Measurements from ENCODE around the gene NFS1.
"Not testable (repeated sequence)": the region's sequence is repeated elsewhere in the genome, so short reads cannot be mapped to it uniquely, and the experiment has no call there.

Gene NFS1

GRCh38 chr20:35729283-35729807, 30.2 kb upstream of the NFS1 start:
- DNase-seq = no peak

GRCh38 chr20:35726842-35727711, 27.9 kb upstream of the NFS1 start:
- no peak for DNase-seq

- no peak for DNase-seq
Observed at GRCh38 chr20:35724321-35725230, 25.4 kb upstream of the NFS1 start.

GRCh38 chr20:35723652-35724320, 24.6 kb upstream of the NFS1 start:
- not testable (repeated sequence) for DNase-seq

GRCh38 chr20:35723275-35723639, 24.1 kb upstream of the NFS1 start:
- DNase-seq = not testable (repeated sequence)

- no peak for DNase-seq
Observed at GRCh38 chr20:35721621-35722020, 22.5 kb upstream of the NFS1 start.

- no peak for DNase-seq
Observed at GRCh38 chr20:35721219-35721618, 22.1 kb upstream of the NFS1 start.

- no peak for DNase-seq
Observed at GRCh38 chr20:35720165-35721123, 21.3 kb upstream of the NFS1 start.

- DNase-seq = no peak
Observed at GRCh38 chr20:35719717-35720116, 20.6 kb upstream of the NFS1 start.

GRCh38 chr20:35718972-35719635, 20.0 kb upstream of the NFS1 start:
- DNase-seq = peak; percentile 21

- DNase-seq = peak; percentile 24
Observed at GRCh38 chr20:35718321-35718720, 19.2 kb upstream of the NFS1 start.

GRCh38 chr20:35716330-35716729, 17.2 kb upstream of the NFS1 start:
- no peak for DNase-seq

- no peak for DNase-seq
Observed at GRCh38 chr20:35715652-35716051, 16.5 kb upstream of the NFS1 start.

GRCh38 chr20:35714127-35714526, 15.0 kb upstream of the NFS1 start:
- no peak for DNase-seq

- not testable (repeated sequence) for DNase-seq
Observed at GRCh38 chr20:35713120-35713519, 14.0 kb upstream of the NFS1 start.

- DNase-seq = no peak
Observed at GRCh38 chr20:35711588-35712209, 12.5 kb upstream of the NFS1 start.

GRCh38 chr20:35710884-35711587, 11.9 kb upstream of the NFS1 start:
- no peak for DNase-seq

GRCh38 chr20:35710039-35710438, 10.9 kb upstream of the NFS1 start:
- DNase-seq = no peak

GRCh38 chr20:35709259-35709658, 10.1 kb upstream of the NFS1 start:
- no peak for DNase-seq

GRCh38 chr20:35708502-35708901, 9.3 kb upstream of the NFS1 start:
- DNase-seq = no peak
